ENCODE data around the gene NMT2.

Gene NMT2

DNA sequence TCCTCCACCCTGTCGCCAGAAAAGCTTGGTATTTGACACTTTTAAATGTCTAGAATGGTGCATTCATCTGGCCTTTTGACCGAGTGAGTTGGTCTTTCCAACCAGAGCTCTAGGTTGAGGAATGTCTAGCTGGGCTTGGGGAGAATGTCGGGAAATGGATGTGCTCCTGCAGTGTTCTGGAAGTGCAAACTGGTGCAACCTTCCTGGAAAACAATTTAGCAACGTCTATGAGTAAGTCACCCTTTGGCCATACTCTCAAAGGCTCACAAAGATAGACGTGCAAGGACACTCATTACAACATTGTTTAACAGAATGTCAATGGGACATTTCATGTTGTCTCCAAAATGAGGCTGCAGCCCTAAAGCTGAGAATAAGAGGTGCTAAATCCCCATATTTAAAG is 12.2 kb upstream of the NMT2 start:
- DNase-seq, result no peak

DNA sequence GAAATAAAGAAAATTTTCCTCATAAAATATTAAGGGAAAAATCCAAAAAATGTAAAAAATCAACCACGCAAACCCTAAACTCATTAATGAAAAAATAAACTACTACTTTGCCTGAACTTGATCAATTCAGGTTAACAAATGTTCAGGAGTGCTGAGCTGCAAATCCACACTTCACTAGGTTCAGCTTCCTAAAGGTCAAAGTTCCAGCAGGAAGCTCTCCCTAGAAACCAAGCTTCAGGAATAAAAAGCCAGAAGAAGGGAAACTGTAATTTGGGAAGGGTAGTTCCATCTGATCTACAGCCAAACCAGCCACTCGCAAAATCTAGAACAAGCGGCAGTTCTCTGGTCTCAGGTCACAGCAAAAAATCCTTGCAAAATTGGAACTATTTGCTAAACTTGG is 7.8 kb upstream of the NMT2 start:
- DNase-seq, result no peak

DNA sequence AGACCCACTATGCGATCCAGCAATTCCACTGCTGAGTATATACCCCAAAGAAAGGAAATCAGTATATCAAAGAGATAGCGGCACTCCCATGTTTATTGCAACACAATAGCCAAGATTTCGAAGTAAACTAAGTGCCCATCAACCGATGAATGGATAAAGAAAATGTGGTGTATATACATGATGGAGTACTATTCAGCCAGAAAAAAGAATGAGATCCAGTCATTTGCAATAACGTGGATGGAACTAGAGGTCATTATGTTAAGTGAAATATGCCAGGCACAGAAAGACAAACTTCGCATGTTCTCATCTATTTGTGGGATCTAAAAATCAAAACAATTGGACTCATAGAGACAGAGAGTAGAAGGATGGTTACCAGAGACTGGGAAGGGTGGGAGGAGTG is 7.1 kb upstream of the NMT2 start:
- no peak for DNase-seq

DNA sequence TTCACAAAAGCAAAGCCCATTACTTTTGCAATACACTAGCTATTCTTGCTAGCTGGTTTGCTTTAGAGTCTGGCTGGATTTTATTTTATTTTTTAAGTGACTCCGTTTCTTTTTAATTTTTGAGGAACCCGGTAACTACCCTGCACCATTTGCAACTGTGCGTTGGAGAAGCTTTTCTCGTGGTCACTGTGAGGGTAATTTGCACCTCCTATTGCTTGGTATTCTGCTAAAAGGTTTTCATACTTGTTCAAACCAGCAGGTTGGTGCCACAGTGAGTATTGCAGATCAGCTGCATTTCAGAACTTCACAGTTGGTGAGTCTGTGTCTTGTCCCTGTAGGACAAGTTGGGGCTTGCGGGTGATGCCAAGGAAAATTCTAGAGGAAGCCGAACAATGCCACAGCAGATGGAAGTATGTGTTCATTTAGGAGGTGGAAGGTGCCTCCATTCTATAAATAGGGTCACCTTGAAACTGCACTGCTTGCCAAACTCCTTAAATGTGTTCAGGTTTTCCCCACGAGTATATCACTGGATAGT is 3.9 kb upstream of the NMT2 start:
- DNase-seq, result no peak

DNA sequence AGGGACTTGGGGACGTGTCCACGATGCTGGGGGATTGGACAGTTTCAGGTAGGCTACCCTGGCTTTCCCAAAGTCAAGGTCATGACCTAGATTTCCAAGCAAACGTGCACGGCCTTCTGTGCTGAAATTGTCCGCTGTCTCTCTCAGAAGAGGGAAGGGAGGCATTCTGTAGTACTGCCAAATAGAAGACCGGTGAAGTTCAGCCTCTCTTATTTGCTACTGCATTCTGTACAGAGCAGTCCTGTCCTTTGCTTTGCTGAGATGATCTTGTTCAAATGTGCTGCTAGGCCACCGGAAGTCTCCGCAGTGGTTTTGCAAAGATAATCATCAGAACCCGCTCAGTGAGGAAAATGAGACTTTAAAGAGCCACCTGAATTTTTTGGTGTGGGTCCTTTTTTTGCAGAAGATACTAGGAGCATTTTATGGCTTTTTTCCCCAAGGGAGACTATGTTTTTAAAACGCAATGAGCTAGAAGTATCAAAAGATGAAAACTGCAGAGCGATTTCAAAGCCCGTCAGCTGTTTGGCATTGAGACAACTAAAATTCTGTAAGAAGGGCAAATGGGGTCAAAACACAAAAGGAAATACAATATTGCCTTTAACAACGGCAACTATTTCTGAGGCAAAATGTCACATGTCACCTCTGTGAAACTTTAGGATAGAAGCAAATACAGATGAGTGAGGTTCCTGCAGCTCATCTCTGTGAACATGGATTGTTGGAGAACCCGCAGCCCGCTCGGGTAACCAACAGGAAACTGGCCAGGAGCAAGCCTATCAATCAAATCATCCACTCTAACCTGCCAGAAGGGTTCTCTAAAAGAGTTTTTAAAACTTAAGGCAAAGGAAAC is 1.3 kb upstream of the NMT2 start:
- peak; percentile 22 to 23 for DNase-seq

DNA sequence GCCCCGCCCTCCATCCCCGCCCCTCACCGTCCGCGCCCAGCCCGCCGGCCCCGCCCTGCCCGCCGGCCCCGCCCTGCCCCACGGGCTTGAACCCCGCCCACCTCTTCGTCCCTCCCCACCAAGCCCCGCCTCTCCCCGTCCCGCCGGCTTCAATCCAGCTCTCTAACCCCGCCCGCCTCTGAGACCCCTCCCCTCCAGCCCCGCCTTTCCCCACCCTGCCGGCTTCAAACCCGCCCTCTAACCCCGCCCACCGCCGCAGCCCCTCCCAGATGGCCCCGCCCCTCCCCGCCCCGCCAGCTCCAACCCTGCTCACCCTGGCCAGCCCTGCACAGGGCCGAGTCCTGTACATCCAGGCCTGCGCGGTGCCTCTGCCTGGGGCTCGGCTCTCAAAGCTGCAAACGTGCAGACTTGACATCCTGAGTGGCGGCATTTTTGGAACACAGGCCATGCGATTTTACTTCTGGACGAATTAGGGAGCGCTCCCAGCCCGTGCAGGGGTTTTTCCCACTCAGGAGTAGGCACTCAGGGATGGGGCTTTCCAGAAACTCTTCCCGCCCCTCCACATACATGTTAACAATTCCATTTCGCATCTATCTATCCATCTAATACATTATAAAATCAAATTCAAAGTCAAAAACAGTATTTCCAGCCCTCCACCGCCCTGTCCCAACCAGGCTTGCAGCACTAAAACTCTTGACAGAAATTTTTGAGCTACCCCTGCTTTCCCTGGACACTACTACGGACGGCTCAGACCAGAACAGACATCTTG is 477 bp upstream of the NMT2 start:
- DNase-seq, result peak; percentile 96 to 97

DNA sequence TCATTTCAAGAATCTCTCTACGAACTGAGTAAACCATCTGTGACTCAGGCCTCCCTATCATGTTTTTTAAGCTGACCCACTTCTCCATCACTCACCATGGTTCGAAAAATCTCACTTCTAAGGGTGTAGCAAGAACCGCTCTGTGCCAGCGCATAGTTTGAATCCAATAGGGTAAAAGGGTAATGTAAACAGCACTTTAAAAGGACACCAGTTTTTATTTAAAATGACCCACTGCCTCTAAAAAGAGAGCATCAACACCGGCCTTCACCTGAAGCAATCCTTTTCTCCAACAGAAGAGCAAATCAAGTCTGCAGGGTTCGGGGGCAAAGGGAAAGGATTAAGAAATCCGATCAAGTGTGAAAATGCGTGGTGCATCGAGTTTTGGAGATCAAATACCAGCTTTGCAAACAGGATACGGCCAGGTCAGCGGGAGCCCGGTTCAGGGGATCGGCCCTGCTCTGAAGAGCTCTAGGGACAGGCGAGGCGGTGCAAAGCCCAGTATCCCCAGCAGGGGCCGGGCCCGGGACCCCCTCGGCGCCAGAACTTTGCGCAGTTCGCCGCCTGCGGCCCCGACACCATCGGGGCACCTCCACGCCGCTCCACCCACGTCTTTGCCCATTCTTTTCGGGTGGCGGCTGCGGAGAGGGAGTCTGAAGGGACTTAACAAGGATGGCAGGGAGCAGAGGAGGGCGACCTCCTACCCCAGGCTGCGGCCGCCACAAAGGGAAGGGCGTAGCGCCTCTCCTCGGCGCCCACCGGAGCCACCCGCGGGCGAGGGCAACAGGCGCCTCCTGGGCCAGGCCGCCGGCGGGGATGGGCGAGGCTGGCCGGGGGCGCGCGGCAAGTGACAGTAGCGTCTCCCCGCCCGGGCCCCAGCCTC is 842 bp downstream of the NMT2 start:
- peak; percentile 21 to 34 for DNase-seq

DNA sequence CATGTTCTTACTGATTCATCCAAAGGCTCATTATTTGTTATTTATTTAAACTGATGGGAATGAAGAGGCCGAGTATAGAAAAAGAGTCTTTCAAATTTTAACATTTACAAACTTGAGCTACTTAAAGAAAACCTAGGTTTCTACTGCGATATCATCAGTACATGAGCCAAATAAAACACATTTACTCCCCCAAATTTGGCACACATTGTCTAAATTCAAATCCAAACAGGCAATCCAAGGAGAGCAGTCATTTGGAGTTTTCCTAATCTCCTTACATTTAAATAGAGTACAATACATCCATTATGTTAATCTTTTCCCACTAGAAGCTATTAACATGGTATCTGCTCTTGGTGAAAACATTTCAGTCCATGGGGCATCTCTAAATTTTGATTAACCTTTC is 2.2 kb downstream of the NMT2 start:
- DNase-seq, result no peak

DNA sequence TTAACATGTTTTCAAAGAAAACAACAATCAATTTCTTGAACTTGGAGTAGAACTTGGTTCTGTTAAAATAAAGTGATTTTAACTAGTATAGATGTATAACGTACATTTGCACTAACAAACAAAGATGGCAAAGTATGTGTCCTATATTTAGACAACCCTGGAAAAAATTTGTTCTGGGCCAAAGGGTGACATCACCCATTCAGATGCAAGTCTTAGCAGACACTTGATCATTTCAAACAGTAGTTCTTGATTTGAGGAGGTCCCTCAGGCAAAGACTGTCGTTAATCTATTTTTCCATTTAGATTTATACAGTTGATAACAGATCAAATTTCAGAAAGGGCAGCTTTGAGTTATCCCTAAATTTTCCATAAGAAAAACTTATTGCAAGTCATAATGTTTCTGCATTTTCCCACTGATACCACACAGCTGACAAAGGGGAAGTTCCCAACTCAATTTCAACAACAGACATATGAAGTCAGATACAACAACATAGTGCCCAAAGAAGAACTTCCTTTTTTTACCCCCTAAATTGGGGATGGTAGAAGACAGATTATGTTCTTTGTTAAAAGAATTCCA is 5.2 kb downstream of the NMT2 start:
- DNase-seq, result no peak

DNA sequence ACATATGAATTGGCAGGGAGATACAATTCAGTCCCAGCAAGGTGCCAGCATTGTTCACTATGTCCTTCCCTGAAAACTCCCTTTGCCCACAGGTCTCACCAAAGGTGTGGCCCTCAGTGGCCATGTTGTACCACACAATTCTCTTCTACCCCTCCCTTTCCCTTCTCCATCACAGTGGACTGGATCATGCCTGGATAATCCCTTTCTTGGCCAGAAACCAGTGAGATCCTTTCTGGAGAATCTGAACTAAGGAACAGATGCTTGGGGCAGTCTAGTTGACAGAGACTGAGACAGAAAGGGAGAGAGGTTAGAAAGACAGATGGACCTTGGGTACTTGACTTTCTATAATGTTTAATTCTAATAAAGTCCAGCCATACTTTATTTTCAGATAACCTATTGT is 9.5 kb downstream of the NMT2 start:
- DNase-seq, result no peak

DNA sequence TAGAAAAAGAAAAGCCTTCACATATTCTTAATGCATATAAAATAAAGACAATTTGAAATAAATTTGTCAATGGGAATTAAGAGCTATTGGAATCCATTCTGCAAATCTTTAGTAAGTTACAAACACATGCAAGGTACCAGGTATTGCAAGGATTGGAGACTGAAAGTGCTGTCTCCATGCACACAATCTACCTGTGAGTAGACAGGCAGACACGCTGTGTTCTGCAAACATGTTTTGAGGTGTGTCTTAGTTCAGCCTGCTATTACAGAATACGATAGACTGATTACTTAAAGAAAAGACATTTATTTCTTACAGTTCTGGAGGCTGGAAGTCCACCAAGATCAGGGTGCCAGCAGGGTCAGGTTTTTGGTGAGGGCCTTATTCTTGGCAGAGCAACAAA is 10.0 kb downstream of the NMT2 start:
- DNase-seq, result no peak

DNA sequence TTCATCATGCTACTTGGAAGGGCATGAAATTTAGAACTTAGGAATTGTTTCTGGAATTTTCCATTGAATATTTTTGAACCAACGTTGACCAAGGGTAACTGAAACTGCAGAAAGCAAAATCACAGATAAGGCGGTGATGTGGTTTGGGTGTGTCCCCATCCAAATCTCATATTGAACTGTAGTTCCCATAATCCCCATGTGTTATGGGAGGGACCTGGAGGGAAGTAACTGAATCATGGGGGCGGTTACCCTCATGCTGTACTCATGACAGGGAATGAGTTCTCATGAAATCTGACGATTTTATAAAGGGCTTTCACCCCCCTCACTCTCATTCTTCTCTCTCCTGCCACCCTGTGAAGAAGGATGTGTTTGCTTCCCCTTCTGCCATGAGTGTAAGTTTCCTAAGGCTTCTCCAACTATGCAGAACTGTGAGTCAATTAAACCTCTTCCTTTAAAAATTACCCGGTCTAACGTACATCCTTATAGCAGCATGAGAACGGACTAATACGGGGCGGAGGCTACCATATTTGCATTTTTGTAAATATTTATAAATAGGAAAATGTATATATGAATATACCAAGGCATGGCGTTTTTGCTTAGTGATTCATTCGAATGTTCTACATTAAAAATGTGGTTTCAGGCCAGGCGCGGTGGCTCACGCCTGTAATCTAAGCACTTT is 12.4 kb downstream of the NMT2 start:
- no peak for DNase-seq

DNA sequence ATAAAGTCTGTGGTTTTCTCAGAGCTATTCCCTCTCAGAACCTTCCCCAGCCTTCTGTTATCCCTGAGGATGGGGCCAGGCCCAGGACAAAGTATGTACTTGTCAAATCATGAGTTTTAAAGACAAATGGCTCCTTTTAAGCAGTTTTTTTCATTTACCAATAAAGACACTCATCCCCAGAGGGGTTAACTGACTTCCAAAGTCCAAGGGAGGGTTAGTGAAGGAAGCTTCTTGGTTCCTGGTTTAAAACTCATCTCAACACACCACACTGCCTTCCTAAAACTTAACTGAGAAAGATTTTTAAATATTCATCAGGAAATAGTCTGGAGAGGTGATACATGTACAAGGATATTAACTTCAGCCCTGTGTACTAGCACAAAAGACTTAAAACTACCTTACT is 15.9 kb downstream of the NMT2 start:
- DNase-seq, result no peak

DNA sequence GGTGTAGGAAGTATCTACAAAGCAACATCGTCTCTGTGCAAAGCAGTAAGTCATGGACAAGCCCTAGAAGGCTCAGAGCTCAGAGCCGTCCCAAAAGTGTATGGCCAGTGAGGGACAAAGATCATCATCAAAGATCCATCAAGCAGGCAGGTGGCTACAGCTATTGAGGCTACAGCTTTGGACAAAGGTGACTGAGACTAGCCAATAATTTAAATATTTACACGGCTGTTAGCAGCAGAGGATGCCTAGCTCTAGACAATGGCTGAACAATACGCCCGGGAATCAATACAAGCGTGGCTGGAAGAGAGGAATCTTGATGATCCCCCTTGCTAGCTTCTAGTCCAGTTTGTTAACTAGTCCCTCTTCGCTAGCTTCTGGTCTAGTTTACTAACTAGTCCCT is 17.9 kb downstream of the NMT2 start:
- DNase-seq, result no peak

DNA sequence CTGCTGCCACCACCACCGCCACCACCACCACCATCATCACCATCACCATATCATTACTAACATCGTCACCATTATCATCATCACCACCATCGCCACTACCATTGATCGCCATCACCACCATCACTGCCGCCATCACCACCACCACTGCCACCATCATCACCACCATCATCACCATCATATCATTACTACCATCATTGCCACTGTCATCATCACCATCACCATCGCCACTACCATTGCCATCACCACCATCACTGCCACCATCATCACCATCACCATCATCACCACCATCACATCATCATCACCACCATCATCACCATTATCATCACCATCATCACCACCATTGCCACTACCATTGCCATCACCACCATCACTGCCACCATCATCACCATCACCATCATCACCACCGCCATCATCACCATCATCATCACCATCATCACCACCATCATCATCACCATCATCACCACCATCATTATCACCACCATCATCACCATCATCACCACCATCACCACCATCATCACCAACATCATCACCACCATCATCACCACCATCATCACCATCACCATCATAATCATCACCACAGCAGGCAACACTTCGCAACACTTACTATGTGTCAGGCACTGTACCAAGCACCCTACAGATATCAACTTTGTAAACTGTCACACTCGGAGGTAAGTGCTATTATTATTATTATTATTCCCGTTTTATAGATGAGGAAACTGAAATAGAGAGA is 19.3 kb downstream of the NMT2 start:
- no peak for DNase-seq

DNA sequence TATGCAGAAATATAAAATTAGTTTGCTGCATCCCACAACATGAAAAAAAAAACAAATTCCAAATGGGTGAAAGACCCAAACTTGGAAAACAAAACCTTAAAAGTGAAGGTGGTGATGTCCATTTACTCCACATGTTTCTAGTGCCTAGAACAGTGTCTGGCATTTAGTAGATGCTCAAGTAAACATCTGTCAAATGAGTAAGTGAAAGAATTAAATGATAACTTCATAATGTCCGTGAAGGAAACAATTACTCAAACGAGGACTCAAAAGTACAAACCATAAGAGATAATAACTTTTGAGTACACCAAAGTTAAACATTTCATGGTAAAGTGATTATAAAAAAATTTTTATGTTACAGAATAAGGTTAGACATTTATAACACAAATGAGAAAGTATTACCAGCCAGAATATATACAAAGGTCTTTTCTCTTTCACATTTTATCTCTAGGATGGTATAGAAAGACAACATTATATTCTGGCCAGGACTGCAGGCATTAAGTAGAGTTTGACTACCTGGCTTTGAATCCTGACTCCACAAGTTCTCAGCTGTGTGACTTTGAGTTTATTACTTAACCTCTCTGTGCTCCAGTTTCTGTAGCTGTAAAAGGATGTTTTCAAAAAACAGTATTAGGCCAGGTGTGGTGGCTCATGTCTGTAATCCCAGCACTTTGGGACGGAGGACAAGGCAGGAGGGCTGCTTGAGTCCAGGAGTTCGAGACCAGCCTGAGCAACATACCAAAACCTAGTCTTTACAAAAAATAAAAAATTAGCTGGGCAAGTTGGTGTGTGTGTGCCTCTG is 20.7 kb downstream of the NMT2 start:
- DNase-seq, result no peak

DNA sequence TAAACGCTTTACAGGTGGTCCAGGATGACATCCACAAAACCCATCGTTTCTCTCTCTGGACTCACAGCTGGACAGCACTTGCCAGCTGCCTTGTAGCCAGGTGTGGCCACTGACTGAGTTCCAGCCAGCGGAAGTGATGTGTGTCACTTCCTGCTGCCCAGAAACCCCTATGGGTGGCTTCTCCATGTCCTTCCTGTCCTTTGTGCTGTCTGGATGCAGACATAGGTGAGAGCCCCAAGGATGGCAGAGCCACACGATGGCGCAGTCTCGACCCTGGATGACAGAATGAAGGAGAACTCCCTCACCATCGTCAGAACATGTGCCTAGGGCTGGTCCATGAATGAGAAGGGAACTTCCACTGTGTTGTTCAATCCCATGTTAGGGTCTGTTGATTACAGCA is 22.1 kb downstream of the NMT2 start:
- DNase-seq, result no peak

DNA sequence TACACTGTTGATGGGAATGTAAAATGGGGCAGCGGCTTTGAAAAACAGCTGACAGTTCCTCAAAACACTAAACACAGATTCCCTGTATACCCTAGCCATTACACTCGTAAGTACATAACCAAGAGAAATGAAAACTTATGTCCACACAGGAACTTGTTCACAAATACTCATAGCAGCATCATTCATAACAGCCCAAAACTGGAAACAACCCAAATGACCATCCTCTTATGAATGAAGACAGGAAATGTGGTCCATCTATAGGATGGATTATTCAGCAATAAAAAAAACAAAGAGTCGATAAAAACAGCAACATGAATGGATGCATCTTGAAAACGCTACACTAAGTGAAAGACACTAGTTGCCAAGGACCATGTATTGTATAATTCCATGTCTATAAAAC is 23.7 kb downstream of the NMT2 start:
- no peak for DNase-seq

DNA sequence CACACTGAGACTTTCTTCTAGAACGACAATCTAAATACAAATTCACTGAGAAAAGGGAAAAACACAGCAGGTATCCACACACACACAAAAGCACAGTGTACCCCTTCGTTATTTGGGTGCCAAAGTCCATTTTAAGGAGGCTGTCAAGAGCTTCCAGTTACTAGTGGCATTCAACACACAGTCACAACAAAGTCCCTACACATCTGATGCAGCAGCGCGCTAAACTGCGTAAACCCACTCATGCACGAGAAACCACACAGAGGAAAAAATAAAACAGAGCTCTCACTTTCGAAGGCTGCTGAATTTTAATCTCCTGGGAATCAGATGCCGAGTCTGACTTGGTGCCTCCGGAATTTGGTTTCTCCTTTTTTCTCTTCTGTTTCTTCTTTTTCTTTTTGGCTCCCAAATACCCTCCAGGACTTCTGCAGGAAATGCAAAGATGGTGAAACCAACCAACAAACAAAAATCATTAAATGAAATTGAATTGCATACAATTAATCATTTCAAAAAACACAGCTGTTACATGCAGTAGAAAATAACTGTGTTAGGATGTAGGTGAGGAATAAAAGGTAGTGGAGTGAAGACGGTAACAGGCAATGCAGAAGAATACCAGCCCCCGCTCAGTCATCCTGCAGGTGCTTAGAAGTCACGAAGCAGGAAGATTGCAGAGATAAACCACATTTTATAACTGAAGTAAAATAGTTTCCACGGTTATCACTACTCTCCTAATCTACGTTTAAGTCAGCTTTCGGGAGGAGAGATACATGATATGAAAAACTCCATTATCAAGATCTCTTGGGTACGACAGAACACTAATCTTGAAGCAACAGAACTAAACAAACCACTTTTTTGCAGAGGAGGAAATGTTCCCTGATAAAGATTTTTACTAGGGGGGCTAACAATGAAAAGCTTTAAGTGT is 27.1 kb downstream of the NMT2 start:
- DNase-seq, result peak in 1 of 2 donors; percentile 17
